HL-60/S4 treated with phorbol 12-myristate 13-acetate at 8.2 ng/mL for 4 days and 3 days (cell line): Measurements from ENCODE around the gene CAMKMT.

ENCODE experiments used
- in situ Hi-C: fragments of 300-500 bp; cut with MboI; formaldehyde crosslinking; loops from 2 replicates; pipeline ENCODE4 v1.15.0; 2022; ENCODE audit warnings: low sequenced_read_pairs

The CAMKMT gene

GRCh38 chr2:44546459-44547127 lies 184.8 kb downstream of the CAMKMT start:
- in situ Hi-C loops, result no loop called here

GRCh38 chr2:44547718-44548117 lies 186.0 kb downstream of the CAMKMT start:
- in situ Hi-C loops, result no loop called here

DNA sequence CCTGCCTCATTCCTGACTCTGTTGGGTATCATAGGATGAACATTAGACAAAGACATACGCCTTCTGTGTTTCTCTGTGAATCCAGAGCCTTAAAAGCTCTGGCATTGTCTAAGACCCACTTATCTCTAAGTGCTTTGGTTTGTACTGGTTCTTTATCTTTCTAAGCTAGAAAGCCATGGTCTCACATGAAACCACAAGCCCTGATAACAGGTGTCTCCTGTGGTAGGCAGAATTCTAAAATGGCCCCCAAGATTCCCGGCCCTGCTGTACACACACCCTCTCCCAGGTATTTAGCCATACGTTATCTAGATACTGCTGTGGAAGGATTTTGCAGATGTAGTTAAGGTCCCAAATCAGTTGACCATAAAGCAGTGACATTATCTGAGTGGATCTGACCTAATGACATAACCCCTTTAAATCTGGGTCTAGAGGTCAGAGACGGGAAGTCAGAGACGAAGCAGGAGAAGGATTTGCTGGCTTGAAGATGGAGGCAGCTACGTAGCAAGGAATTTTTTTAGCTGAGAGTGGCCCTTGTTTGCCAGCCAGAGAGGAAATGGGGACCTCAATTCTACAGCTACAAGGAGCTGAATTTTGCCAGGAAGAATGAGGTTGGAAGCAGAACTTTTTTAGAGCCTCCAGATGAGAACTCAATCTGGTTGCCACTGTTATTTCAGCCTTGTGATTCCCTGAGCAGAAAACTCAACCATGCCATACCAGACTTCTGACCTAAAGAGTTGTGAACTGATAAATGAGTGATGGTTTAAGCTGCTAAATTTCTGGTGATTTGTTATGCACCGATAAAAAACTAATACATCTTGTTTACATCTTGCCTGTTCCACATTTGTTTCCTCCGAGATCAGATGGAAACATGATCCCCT lies 186.7 kb downstream of the CAMKMT start:
- in situ Hi-C loops, result no loop called here

DNA sequence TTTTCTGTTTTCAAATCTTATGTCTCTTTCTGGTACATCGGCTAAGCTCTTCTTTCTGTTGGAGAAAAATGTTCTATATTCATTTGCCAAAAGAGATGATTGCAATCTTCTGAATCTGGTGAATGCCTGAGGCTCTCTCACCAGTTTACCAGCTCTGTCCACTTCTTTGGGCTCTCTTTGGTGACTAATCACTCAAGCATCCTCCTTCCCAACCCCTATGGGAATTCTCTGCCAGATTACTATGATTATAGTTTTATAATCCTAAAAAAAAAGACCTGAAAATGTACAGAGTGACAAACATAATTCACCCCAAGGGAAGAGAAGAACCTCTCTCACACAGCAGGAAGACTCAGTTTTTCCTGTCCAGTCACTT lies 187.3 kb downstream of the CAMKMT start:
- in situ Hi-C loops, result no loop called here

GRCh38 chr2:44549856-44550255 lies 188.1 kb downstream of the CAMKMT start:
- in situ Hi-C loops, result no loop called here

DNA sequence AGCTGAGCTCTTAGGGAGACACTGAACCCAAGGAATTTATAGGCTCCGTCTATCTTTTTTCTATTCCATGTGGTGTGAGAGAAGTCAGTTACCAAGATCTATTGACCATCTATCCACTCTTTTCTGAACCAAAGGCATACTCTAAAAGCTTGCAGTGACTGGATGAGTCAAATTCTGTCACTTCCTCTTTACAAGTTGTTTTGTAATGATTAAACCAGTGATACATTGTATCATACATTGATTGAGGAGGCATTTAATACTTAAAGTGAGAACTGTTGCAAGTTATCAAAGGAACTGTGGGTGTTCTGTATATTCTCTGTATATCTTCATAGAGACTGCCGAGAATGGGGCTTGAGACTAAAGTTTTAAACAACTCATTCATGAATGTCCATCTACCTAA lies 188.8 kb downstream of the CAMKMT start:
- in situ Hi-C loops, result no loop called here

DNA sequence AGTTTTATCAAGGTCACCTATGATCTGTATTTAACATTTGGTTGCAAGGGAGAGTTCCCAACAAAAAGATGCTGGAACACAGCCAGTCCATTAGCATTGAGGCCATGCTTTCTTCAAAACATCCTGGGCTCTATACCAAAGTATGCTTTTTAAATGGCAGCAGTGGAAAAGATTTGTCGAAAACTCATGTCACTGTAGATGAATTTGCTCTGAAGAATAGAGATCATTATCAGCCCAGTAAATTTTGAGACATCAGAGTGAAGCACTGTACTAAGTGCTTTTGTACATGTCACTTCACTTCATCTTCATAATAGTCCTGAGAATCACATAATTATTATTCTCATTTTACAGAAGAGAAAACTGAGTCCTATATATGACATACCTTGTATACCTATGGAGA lies 189.8 kb downstream of the CAMKMT start:
- in situ Hi-C loops, result no loop called here

- in situ Hi-C loops, result no loop called here
Observed at GRCh38 chr2:44553456-44553855, 191.7 kb downstream of the CAMKMT start.

- in situ Hi-C loops, result no loop called here
Observed at GRCh38 chr2:44555700-44556099, 194.0 kb downstream of the CAMKMT start.

DNA sequence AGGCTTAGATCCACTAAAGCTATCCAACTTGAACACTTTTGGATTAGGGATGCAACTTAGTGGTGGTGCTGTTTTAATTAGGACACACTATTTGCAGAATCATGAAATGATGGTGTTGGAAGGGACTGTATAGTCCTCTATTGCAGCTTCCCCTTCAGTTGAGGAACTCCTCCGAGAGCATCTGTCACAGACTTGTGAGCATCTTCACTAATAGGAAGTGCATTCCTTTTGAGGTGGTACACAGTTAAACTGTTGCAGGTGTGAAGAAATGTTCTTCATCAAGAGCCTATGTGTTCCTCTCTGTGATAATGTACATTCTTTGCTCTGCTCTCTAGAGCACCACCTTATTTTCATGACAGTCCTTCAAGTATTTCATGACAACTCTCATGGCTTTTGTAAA lies 197.4 kb downstream of the CAMKMT start:
- in situ Hi-C loops, result no loop called here

GRCh38 chr2:44560352-44560751 lies 198.6 kb downstream of the CAMKMT start:
- in situ Hi-C loops, result no loop called here

DNA sequence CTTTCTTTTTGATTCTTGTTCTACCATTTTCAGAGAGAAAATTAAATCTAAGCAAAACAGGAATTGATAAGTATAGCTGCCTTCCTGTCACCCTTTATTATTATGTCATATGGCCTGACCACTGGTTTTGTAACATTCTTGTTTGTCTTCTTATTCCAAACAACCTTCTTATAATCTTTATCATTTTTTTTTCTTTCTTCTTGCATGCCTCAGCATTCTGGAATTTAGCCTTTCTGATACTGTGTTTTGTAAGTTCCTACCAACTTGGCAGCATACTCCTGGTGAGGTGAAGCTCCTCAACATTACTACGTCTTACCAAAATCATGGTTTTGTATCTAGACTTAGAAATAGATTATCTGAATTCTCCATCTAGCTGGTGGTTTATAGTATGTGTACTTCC lies 199.2 kb downstream of the CAMKMT start:
- in situ Hi-C loops, result no loop called here

GRCh38 chr2:44562737-44563136 lies 201.0 kb downstream of the CAMKMT start:
- in situ Hi-C loops, result no loop called here

DNA sequence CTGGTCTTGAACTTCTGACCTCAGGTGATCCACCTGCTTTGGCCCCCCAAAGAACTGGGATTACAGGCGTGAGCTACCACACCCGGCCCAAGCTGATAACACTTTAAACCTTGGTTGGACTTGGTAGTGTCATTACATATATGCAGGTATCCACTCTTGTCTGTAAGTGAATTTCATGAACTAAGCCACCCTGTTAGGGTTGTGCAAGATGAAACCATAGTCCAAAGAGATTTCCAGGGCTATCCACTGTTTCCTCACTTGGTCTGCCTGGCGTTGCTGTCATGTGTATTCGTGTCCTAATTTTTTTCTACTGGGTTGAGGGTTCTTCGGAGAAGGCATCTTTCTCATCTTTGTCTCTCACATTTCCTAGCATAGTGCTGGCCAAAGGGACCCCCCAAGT lies 203.0 kb downstream of the CAMKMT start:
- in situ Hi-C loops, result no loop called here

GRCh38 chr2:44566059-44566458 lies 204.3 kb downstream of the CAMKMT start:
- in situ Hi-C loops, result no loop called here

DNA sequence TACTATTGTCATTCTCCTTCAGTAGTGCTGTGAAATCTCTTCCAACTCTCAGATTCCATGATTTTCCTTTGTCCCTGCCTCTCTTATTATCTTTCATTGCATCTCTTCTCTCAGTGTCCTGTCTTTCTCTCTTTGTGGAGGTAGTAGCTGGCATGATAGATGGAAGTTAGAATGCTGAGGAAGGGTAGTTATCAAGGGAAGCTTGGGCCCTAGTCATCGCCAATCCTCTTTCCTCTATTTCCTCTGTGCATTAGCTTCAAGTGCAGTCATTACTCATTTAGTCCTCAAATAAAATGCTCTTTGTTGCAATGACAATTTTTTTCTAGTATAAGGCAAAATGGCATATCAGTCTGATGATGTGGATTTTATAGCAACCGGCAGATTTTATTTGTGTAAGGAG lies 207.7 kb downstream of the CAMKMT start:
- in situ Hi-C loops, result no loop called here

GRCh38 chr2:44570271-44570670 lies 208.5 kb downstream of the CAMKMT start:
- in situ Hi-C loops, result no loop called here

DNA sequence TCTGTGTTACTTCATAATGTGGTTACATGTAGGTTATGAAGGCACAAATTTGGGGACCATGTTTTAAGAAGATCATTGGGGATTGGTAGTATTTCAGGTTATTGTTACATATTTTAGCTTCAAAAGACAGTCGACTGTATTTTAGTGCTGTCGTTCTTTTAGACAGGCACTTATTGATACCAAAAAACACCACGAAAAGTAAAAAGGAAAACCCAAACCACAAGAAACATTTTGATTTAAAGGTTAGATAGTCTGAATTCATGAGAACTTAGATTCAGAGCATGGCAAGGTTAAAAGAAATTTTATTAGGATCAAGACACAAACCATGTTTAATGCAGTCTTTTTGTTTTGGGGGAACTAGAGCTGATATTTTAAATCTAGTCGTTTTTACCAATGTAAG lies 209.0 kb downstream of the CAMKMT start:
- in situ Hi-C loops, result no loop called here

DNA sequence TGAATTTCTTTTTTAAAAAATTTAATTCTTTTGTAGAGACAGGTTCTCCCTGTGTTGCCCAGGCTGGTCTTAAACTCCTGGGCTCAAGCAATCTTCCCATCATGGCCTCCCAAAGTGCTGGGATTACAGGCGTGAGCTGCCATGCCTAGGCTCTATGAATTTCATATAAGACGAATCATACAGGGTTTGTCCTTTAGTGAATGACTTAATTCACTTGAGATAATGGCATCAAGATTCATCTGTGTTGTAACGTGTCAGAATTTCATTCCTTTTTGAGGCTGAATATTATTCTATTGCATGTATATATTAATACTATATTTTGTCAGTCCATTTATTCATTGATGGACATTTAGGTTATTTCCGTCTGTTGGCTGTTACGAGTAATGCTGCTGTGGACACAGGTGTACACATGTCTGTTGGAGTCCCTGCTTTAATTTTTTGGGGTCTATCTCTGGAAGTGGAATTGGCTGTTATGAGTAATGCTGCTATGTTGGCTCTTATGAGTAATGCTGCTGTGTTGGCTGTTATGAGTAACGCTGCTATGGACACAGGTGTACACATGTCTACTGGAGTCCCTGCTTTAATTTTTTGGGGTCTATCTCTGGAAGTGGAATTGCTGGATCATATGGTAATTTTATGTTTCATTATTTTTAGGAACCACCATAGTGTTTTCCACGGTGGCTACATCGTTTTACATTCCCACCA lies 210.6 kb downstream of the CAMKMT start:
- in situ Hi-C loops, result no loop called here

- in situ Hi-C loops, result no loop called here
Observed at GRCh38 chr2:44573996-44574395, 212.2 kb downstream of the CAMKMT start.

DNA sequence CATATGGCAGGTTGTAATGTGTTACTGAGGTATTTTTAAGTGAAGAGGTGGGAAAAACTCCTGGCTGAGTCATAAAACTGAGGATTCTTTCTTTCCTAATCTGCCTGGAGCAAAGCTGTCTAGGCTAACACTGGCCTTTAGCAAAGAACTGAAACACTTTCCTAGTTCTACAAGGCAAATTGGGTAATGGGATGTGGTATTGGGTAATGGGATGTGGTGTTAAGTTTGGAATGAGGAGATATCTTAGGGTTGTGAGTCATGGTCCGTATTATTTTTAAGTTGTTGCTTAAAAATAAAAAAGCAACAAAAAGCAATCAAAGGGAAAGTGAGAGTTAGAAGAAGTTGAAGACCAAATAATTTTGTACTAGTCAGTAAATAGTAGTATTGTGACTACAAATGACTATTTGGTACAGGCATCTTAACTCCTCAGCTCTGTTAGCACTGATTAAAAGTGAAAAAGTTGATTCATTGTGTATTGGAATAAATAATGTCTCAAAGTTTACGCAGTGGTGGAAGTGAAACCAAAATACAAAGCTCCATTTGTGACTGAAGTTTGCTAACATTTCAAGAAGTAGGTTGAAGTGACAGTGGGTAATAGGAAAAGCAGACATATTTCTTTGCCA lies 216.8 kb downstream of the CAMKMT start:
- in situ Hi-C loops, result no loop called here
